H1 (cell line): ENCODE measurements around the gene TRIP13.

Experiments used
- NANOG ChIP-seq: IDR thresholded peaks from 2 replicates; pipeline ENCODE4 v1.6.1; 2011; ENCODE audit warnings: low read length, low read depth, mild to moderate bottlenecking, inconsistent platforms; ENCODE audit not compliant: insufficient read depth, poor library complexity, severe bottlenecking
- POLR2A ChIP-seq, 2 experiments: IDR thresholded peaks; 1 replicate in 1 of 2; 2 replicates in 1 of 2; pipeline ENCODE4 v1.6.1; 2011; ENCODE audit warnings: low read depth in 2 of 2, low read length in 2 of 2, mild to moderate bottlenecking in 2 of 2; ENCODE audit errors: control extremely low read depth in 1 of 2
- SRF ChIP-seq: IDR thresholded peaks from 2 replicates; pipeline ENCODE4 v1.6.1; 2011; ENCODE audit warnings: mild to moderate bottlenecking, low read depth, low read length, moderate library complexity
- TF ChIP-seq, protein P1 (sequence below), 3 experiments: IDR thresholded peaks; 1 replicate in 2 of 3; 2 replicates in 1 of 3; pipeline versions ENCODE4 v1.5.1 to v1.6.1; 2011; ENCODE audit warnings: low read length in 3 of 3, mild to moderate bottlenecking in 3 of 3, inconsistent platforms in 2 of 3, low read depth in 1 of 3, moderate library complexity in 1 of 3; ENCODE audit not compliant: insufficient read depth in 1 of 3; ENCODE audit errors: control extremely low read depth in 1 of 3

DNA sequence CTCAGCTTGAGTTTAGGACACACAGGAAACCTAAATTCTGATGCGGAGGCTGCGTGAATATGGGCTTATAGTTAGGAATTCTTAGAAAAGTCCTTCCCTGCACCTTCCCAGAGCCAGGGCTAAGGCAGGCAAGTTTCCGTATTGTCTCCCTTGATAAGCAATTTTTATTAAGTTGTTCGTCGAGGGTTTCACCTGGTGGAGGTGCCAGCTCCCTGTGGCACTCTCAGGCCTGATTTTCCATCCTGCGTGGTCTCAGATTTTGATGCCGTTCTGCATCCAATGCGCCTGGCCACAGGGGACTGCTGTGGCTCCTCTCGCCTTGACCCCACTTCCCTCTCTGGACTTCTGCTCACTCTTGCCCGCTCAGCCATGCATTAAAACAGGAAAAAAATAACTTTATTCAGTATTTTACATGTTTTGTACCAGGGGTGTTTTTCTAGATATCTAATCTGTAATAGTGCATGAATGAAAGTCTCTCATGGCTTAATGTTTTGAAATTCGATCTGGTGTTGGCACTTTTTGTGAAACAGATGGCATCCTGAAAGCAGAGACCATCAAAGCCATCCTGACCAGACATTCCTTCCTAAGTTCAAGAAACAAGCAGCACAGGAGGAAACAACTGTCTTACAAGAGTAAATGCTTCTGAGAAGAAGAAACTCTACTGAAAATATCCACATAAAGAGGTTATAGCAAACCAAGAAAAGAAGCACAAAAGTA is 50.7 kb downstream of the TRIP13 start:
- TF ChIP-seq NANOG (no peak), POLR2A (IDR thresholded peaks at IDR 0.05; ENCODE audit: control extremely low read depth in 1 of 2, low read depth in 2 of 2, low read length in 2 of 2) (no peak), SRF (no peak)
- TF ChIP-seq, protein P1, sequence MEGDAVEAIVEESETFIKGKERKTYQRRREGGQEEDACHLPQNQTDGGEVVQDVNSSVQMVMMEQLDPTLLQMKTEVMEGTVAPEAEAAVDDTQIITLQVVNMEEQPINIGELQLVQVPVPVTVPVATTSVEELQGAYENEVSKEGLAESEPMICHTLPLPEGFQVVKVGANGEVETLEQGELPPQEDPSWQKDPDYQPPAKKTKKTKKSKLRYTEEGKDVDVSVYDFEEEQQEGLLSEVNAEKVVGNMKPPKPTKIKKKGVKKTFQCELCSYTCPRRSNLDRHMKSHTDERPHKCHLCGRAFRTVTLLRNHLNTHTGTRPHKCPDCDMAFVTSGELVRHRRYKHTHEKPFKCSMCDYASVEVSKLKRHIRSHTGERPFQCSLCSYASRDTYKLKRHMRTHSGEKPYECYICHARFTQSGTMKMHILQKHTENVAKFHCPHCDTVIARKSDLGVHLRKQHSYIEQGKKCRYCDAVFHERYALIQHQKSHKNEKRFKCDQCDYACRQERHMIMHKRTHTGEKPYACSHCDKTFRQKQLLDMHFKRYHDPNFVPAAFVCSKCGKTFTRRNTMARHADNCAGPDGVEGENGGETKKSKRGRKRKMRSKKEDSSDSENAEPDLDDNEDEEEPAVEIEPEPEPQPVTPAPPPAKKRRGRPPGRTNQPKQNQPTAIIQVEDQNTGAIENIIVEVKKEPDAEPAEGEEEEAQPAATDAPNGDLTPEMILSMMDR (IDR thresholded peaks at IDR 0.05; ENCODE audit: control extremely low read depth in 1 of 3, insufficient read depth in 1 of 3, low read depth in 1 of 3, low read length in 3 of 3) = no peak
